Body of pancreas (tissue), 4 donors: ENCODE results near the gene SPAG6.

Source experiments
- CTCF ChIP-seq, 7 experiments: fragments of 450-650 bp in 4 of 7; fragments of 200-600 bp in 3 of 7; sonication (generic) in 3 of 7; IDR thresholded peaks; one replicate each; pipeline ENCODE4 v1.5.1; 2016 to 2019; ENCODE audit warnings: antibody characterized with exemption in 7 of 7
- POLR2A ChIP-seq, 3 donors: fragments of 450-650 bp; IDR thresholded peaks; one replicate each; pipeline ENCODE4 v1.6.1; 2016; ENCODE audit warnings: antibody characterized with exemption in 3 of 3, mild to moderate bottlenecking in 2 of 3

- TF ChIP-seq CTCF (IDR thresholded peaks at IDR 0.05), result no peak
- TF ChIP-seq POLR2A (IDR thresholded peaks at IDR 0.05), result no peak
These were observed 5.5 kb upstream of the SPAG6 start for GRCh38 chr10:22339761-22340328.
